Measurements from ENCODE around the gene OR4N2.
"Not testable (repeated sequence)": the region's sequence is repeated elsewhere in the genome, so short reads cannot be mapped to it uniquely, and the experiment has no call there.

Gene OR4N2

DNA sequence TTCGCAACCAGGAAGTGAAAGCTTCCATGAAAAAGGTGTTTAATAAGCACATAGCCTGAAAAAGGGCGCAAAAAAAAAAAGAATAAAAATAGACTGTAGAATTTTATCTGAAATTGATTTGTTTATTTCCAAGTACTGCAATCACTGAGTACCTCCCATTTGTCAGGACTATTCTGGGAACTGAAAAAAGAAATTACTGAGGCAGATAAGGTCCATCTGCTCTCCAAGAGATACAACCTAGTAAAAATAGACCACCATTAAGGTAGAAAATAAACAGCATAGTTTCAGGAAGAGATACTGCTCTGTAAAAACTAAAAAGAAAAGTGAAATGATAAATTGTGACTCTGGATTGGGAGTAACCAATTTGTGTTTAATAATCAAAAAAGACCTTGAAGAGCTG is 24.7 kb downstream of the OR4N2 start:
- H3K27ac ChIP-seq: no peak overlapping the region
- TF ChIP-seq ZFX (IDR thresholded peaks at IDR 0.05; ENCODE audit: borderline replicate concordance): no peak
- TF ChIP-seq, protein P1, sequence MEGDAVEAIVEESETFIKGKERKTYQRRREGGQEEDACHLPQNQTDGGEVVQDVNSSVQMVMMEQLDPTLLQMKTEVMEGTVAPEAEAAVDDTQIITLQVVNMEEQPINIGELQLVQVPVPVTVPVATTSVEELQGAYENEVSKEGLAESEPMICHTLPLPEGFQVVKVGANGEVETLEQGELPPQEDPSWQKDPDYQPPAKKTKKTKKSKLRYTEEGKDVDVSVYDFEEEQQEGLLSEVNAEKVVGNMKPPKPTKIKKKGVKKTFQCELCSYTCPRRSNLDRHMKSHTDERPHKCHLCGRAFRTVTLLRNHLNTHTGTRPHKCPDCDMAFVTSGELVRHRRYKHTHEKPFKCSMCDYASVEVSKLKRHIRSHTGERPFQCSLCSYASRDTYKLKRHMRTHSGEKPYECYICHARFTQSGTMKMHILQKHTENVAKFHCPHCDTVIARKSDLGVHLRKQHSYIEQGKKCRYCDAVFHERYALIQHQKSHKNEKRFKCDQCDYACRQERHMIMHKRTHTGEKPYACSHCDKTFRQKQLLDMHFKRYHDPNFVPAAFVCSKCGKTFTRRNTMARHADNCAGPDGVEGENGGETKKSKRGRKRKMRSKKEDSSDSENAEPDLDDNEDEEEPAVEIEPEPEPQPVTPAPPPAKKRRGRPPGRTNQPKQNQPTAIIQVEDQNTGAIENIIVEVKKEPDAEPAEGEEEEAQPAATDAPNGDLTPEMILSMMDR (IDR thresholded peaks at IDR 0.05): no peak

DNA sequence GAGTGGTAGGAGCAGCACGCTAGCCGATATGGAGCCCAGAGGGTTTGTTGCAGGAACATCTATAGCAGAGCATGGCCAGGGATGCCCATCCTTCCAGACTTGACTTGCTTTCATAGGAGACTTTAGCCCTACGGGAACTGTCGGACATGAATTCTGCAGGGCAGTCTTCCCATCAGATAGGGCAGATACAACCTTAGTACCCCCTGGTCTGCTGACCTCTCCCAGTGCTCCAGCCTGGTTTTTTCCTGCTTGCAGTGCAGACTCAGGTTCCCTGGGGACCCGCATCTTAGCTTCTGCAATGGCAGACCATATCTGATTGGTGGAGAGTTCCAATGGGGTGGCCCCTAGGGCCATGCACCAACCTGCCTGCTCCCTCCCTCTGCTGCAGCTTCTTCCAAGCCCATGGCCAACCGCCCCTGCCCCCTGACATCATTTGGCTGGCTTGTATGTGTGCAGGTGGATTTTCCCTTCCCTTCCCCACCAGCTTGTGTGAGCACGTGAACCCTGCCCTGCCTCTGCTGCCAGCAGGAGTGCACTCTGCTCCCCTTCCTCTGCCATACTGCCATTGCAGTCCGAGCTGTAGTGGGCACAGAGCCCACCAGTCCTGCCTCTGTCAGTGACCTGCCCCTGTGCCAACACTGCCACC is 30.8 kb downstream of the OR4N2 start:
- H3K27ac ChIP-seq: not testable (repeated sequence)

DNA sequence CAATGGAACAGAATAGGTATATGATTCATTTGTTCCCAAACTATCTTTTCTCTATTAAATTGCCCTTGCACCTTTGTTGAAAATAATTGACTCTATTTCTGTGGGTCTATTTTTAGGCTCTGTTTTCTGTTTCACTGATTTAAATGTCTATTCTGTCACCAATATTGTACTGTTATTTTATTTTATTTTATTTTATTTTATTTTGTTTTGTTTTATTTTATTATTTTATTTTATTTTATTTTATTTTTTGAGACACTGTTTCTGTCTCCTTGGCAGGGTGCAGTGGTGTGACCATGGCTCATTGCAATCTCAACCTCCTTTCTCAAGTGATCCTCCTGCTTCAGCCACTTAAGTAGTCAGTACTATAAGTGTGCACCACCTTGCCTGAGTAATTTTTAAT is 34.9 kb downstream of the OR4N2 start:
- no peak overlapping the region for H3K27ac ChIP-seq
- no peak for TF ChIP-seq ZFX (IDR thresholded peaks at IDR 0.05; ENCODE audit: borderline replicate concordance)

DNA sequence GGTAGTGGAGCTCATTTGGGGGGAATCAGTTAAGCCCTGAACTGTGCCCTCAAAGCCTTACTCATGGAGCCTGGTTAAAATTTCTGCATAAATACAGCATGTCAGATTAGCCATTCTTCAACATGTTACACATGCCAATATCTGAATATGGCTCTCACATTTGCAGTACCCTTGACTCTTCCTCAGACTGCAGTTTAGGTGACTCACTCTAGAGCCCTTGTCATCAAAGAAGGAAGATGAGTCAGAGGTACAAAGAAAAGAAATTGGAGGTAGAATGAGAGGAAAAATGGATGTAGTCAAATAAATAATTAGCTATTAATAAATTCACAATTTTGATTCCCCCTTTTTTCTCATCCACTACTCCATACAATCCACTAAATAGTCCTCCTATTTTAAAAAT is 47.8 kb downstream of the OR4N2 start:
- TF ChIP-seq, protein P1 (IDR thresholded peaks at IDR 0.05): no peak
- TF ChIP-seq ZFX (IDR thresholded peaks at IDR 0.05; ENCODE audit: borderline replicate concordance): no peak
- H3K27ac ChIP-seq: no peak overlapping the region

DNA sequence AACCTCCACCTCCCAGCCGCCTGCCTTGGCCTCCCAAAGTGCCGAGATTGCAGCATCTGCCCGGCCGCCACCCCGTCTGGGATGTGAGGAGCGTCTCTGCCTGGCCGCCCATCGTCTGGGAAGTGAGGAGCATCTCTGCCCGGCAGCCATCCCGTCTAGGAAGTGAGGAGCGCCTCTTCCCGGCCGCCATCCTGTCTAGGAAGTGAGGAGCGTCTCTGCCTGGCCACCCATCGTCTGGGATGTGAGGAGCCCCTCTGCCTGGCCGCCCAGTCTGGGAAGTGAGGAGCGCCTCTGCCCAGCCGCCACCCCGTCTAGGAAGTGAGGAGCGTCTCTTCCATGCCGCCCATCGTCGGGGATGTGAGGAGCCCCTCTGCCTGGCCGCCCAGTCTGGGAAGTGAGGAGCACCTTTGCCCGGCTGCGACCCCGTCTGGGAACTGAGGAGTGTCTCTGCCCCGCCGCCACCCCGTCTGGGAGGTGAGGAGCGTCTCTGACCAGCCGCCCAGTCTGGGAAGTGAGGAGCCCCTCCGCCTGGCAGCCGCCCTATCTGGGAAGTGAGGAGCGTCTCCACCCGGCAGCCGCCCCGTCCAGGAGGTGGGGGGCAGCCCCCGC is 62.6 kb downstream of the OR4N2 start:
- not testable (repeated sequence) for H3K27ac ChIP-seq

DNA sequence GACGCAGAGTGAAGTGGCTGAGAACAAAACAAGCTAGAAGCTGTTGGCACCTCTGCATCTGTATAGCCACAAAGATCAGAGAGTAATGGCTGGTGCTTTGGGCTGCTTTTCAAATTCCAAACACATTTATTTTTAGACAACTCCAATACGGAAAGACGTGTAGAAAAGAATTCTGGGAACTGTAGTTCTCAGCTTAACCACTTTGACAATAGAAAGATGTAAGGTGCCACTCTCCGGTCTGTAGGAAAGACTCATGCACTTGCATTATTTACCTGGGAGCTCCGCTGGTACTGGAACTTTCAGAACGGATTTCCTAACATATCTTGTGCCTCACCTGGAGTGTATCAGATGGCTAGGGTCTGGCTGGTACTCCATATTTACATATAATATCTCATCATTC is 69.6 kb downstream of the OR4N2 start:
- H3K27ac ChIP-seq: 0 out of 2 replicates have a peak overlapping the region, but pooled peaks have one; percentile 35
- TF ChIP-seq, protein P1 (IDR thresholded peaks at IDR 0.05): no peak
- no peak for TF ChIP-seq ZFX (IDR thresholded peaks at IDR 0.05; ENCODE audit: borderline replicate concordance)

DNA sequence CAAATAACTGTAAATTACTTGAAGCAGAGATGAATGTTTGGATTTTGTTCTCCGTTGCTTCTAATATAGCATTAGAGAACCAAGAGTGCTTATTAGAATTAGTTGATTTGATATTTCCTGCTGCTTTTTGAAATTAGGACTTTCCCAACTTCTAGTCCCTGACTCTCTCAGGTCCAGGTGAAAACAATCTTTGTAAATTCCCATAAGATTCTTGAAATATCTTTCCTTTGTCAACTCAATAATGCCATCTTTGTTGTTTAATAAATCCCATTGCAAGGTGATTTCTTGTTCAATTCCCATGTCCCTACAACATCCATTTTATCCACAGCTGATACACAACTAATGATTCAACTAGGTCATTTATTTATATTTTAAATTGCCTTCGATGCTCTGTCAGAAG is 71.3 kb downstream of the OR4N2 start, which contains the start of gene OR4K2:
OR4K2 (plus strand) TSS at position 301 of the 400 bp plus-strand sequence. CDS start 1,126 bp downstream, outside the sequence.
- no peak within 1 kb of the TSS for H3K27ac ChIP-seq
- TF ChIP-seq, protein P1 (IDR thresholded peaks at IDR 0.05): no peak
- no peak for TF ChIP-seq ZFX (IDR thresholded peaks at IDR 0.05; ENCODE audit: borderline replicate concordance)

DNA sequence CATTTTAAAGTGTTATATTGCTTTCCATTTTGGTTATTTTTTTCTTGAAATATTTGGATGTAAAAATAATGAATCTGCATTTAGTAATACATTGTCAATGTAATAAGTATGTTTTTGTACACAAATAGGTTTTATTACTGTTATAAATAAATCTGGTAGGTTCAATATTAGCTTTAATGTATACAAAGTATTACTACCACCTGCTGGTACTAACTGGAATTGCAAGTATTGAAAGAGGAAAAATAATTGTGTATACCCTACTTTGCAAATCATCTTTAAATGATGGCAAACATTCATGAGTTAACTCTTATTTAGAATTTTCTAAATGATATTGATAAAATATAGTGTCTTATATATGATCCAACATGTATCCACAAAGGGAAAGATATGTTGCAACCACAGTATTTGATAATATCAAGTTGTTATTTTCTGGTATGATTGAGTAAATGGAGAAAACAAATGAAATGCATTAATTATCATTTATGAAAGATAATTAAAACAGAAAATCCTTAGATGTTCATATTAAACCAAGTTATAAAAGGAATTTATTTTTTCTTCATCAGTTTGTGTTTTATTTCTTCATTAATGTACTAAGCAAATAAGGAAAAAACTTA is 74.6 kb downstream of the OR4N2 start:
- H3K27ac ChIP-seq: no peak overlapping the region
- TF ChIP-seq ZFX (IDR thresholded peaks at IDR 0.05; ENCODE audit: borderline replicate concordance): no peak
- TF ChIP-seq, protein P1 (IDR thresholded peaks at IDR 0.05): peak; percentile 80
